GM23248 (cell line): ENCODE results near the gene KBTBD8. TPM values are rescaled to one million over a fixed set of nuclear protein-coding genes. Genes with fewer than 3 reads are reported as not detected.

Source experiments
- DNase-seq: peaks from one replicate; pipeline ENCODE4 v3.0.0-alpha.2; 2015
- H2AFZ ChIP-seq: fragments of 200-600 bp; sonication (generic); 2 replicates; pipeline ENCODE4 v1.6.1; 2016; ENCODE audit warnings: antibody characterized with exemption
- H3F3A ChIP-seq: fragments of 200-600 bp; sonication (generic); 2 replicates; pipeline ENCODE4 v1.6.1; 2016; ENCODE audit warnings: mild to moderate bottlenecking, antibody characterized with exemption, mixed run types; ENCODE audit not compliant: insufficient read depth
- H3K27ac ChIP-seq: fragments of 200-600 bp; sonication (generic); 2 replicates; pipeline ENCODE4 v1.5.1; 2016; ENCODE audit warnings: mild to moderate bottlenecking
- H3K27me3 ChIP-seq: fragments of 200-600 bp; sonication (generic); replicated peaks from 2 replicates; pipeline ENCODE4 v1.6.1; 2016; ENCODE audit warnings: mild to moderate bottlenecking; ENCODE audit not compliant: insufficient read depth
- H3K36me3 ChIP-seq: fragments of 200-600 bp; sonication (generic); 2 replicates; pipeline ENCODE4 v1.6.1; 2016; ENCODE audit warnings: low read depth, mild to moderate bottlenecking
- H3K4me1 ChIP-seq: fragments of 200-600 bp; sonication (generic); 2 replicates; pipeline ENCODE4 v1.6.1; 2016; ENCODE audit warnings: mild to moderate bottlenecking; ENCODE audit not compliant: insufficient read depth
- H3K4me2 ChIP-seq: fragments of 200-600 bp; sonication (generic); one replicate; pipeline ENCODE4 v1.6.1; 2016; ENCODE audit warnings: mild to moderate bottlenecking; ENCODE audit not compliant: unreplicated experiment
- H3K4me3 ChIP-seq: fragments of 200-600 bp; sonication (generic); 2 replicates; pipeline ENCODE4 v1.5.1; 2016; ENCODE audit warnings: mild to moderate bottlenecking
- H3K79me2 ChIP-seq: fragments of 200-600 bp; sonication (generic); 2 replicates; pipeline ENCODE4 v1.6.1; 2016; ENCODE audit warnings: mild to moderate bottlenecking; ENCODE audit not compliant: insufficient read depth
- H3K9ac ChIP-seq: fragments of 200-600 bp; sonication (generic); 2 replicates; pipeline ENCODE4 v1.6.1; 2016; ENCODE audit warnings: mild to moderate bottlenecking
- H3K9me2 ChIP-seq: fragments of 200-600 bp; sonication (generic); 2 replicates; pipeline ENCODE4 v1.6.1; 2016; ENCODE audit warnings: mixed run types, mild to moderate bottlenecking, moderate library complexity; ENCODE audit not compliant: insufficient read depth
- H3K9me3 ChIP-seq: fragments of 200-600 bp; sonication (generic); one replicate; pipeline ENCODE4 v1.6.1; 2017; ENCODE audit warnings: low read depth
- H4K20me1 ChIP-seq: fragments of 200-600 bp; sonication (generic); 2 replicates; pipeline ENCODE4 v1.6.0; 2016; ENCODE audit not compliant: insufficient read depth
- EZH2 ChIP-seq: fragments of 200-600 bp; sonication (generic); IDR thresholded peaks from 2 replicates; pipeline ENCODE4 v1.6.1; 2018; ENCODE audit warnings: antibody characterized with exemption, mild to moderate bottlenecking; ENCODE audit not compliant: insufficient read depth, poor library complexity, severe bottlenecking
- EZH2phosphoT487 ChIP-seq: fragments of 200-600 bp; sonication (generic); IDR thresholded peaks from 2 replicates; pipeline ENCODE4 v1.6.1; 2018; ENCODE audit warnings: antibody characterized with exemption, moderate library complexity, mild to moderate bottlenecking, low read depth; ENCODE audit not compliant: insufficient read depth
- WGBS, 2 experiments: methylation state at CpG; one replicate each; pipeline ENCODE4 v1.1.6; 2015 to 2017; ENCODE audit warnings: low lambda C conversion rate in 2 of 2, low coverage in 1 of 2; ENCODE audit errors: missing lambda C conversion rate in 2 of 2; 5-methylcytosine and 5-hydroxymethylcytosine counted together
- in situ Hi-C: fragments of 300-500 bp; cut with MboI; formaldehyde crosslinking; loops from 2 replicates; pipeline ENCODE4 v1.15.0; 2020
- polyA plus RNA-seq: library from polyadenylated mRNA; unstranded; fragments of >200 nt; fragmentation: Nextera tagmentation; extraction: Ambion mirVana; gene quantifications from 2 replicates; pipeline ENCODE4 v1.2.1, GENCODE V29; 2016
- total RNA-seq: library from RNA; depleted of rRNA; stranded (reverse); fragments of >200 nt; shearing (Covaris generic); gene quantifications from 2 replicates; pipeline ENCODE4 v1.2.3, GENCODE V29; 2014

KBTBD8 gene
- total and polyA plus RNA-seq, 2 experiments from 2014 or later: 0.26 to 0.86 TPM

DNA sequence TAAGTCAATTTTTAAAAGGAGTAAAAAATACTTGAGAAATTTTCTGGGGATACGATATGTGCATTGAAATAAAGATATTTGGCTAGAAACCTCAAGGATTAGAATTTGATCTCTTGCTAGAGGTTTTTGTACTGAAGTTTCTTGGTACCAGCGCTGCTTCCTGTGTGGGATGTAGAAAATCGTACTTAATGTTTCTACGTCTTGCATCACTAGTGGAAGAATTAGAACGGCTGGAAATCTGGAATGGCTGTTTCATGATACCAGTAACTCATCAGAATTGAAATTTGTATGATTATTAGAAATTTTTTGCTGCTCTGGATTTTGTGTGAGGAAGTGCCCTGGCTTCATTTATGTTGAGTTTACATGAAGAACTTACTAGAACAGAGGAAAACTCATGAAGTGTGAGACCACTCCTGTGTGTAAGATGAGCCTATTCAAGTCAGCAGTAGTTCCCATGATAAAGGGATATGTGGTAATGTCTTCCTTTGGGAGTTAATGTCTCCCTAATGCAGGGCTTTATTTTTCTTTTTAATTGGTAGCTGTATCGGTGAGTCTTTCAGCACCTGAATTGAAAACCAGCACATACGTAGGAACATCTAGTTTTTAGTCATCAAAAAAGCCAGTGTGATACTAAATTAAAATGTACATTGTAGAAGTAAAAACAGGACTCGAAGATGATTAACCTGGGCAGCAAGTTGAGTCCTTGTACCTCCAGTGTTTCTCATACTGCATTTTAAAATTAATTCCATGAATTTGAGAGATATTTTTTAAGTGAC lies 3.2 kb downstream of the KBTBD8 start:
- Histone ChIP-seq H3K9ac (no peak overlapping the region), H3K9me3 (no peaks in the 10 kb centered on the region), H3K4me2 (no peak overlapping the region), H2AFZ (no peak overlapping the region), H3K4me3 (no peak overlapping the region), H3K27me3 (no peaks in the 10 kb centered on the region), H3K4me1 (peaks cover 8% of the 10 kb centered on the region; the same call in 1 of the 2 replicates), H3K9me2 (no peaks in the 10 kb centered on the region), H3K79me2 (no peaks in the 10 kb centered on the region), H3K36me3 (no peaks in the 10 kb centered on the region), H3F3A (0 out of 2 replicates have a peak, but pooled peaks cover 3% of the 10 kb centered on the region), H4K20me1 (no peaks in the 10 kb centered on the region), H3K27ac (no peak overlapping the region)
- DNase-seq: no peak
- WGBS, 2 experiments: 85 to 86% methylated on average over 8 of the region's 8 CpGs
- in situ Hi-C loops: no loop called here
- TF ChIP-seq EZH2 (no peak), EZH2phosphoT487 (no peak)

DNA sequence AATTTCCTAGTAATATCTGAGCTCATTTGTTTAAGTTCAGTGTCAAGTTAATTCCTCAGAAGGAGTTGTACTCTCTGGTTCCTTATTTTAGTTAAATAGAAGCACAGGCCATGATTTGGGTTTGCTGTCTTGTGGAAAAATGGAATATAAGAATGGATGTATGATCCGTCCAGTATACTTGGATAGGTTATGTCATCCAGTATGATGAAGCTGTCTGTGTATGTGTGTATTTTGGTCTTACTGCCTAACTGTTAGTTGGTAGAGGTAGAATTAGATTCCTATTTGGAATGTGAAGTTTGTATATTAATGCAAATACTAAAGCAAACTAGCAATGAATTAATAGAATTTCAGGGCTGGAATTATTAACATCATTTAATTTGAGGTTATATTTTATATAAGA lies 7.9 kb downstream of the KBTBD8 start:
- 98 to 100% methylated on average over 1 of the region's 1 CpG for WGBS, 2 experiments

DNA sequence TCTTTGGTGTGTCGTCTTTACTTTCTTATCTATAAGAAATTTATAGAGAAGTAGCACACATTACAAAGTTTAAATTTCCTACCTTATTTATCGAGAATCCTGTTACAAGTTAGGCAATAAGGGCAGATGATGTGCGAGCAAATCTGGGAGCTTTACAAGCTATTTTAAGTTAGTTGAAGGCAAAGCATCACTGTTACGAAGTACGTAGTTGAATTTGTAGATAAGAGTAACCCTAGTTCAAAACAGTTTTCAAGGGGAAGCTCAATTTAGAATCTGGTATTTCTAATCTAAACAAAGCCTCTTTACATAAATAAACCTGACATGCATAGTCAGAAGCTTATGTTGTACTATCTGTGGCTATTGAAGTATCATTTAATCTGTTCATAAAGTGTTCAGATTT lies 8.4 kb downstream of the KBTBD8 start:
- H3K27ac ChIP-seq: no peak overlapping the region
- no peaks in the 10 kb centered on the region for H3F3A ChIP-seq
- DNase-seq: no peak
- no peaks in the 10 kb centered on the region for H4K20me1 ChIP-seq
- in situ Hi-C loops: no loop called here
- H3K27me3 ChIP-seq: no peaks in the 10 kb centered on the region
- H3K4me3 ChIP-seq: no peak overlapping the region
- H3K9me2 ChIP-seq: no peaks in the 10 kb centered on the region
- H3K4me1 ChIP-seq: no peaks in the 10 kb centered on the region
- no peaks in the 10 kb centered on the region for H3K79me2 ChIP-seq
- H3K9me3 ChIP-seq: no peaks in the 10 kb centered on the region
- H3K4me2 ChIP-seq: no peak overlapping the region
- no peaks in the 10 kb centered on the region for H3K36me3 ChIP-seq
- no peak overlapping the region for H2AFZ ChIP-seq
- no peak for TF ChIP-seq EZH2phosphoT487
- TF ChIP-seq EZH2: no peak
- H3K9ac ChIP-seq: no peak overlapping the region
- 90 to 94% methylated on average over 5 of the region's 5 CpGs for WGBS, 2 experiments

More for the DNA sequence above, 7.9 kb downstream of the KBTBD8 start:
- Histone ChIP-seq H3K4me3 (no peak overlapping the region), H3K79me2 (no peaks in the 10 kb centered on the region), H3K4me2 (no peak overlapping the region), H3K27ac (no peak overlapping the region), H3K27me3 (no peaks in the 10 kb centered on the region), H3K9ac (no peak overlapping the region), H3F3A (no peaks in the 10 kb centered on the region), H3K9me2 (no peaks in the 10 kb centered on the region), H3K4me1 (no peaks in the 10 kb centered on the region), H3K9me3 (no peaks in the 10 kb centered on the region), H4K20me1 (no peaks in the 10 kb centered on the region), H2AFZ (no peak overlapping the region), H3K36me3 (no peaks in the 10 kb centered on the region)
- in situ Hi-C loops: no loop called here
- TF ChIP-seq EZH2phosphoT487 (no peak), EZH2 (no peak)
- DNase-seq: no peak

DNA sequence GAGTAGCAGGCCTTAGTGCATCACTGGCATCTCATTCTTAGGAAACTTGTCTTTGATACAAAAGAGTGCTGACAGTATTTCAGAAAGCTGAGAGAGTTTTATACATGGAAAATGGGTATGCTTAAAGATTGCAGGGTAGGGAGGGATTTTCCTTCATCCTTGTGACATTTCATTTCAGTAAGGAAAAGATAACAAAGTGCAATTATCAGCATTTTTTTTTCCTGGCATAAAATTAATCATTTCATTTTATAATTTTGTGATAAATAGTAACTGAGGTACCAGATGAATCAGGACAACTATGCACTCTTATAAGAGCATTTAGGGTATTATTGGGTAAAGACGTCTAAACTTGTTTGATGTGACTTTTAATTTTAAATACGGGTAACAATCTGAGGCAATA lies 10.3 kb downstream of the KBTBD8 start:
- Histone ChIP-seq H3K27ac (no peak overlapping the region), H3K4me2 (no peak overlapping the region), H4K20me1 (no peaks in the 10 kb centered on the region), H3K9me2 (no peaks in the 10 kb centered on the region), H3K4me1 (no peaks in the 10 kb centered on the region), H3F3A (no peaks in the 10 kb centered on the region), H3K27me3 (no peaks in the 10 kb centered on the region), H3K79me2 (no peaks in the 10 kb centered on the region), H3K9ac (no peak overlapping the region), H3K9me3 (no peaks in the 10 kb centered on the region), H3K4me3 (no peak overlapping the region), H2AFZ (no peak overlapping the region), H3K36me3 (no peaks in the 10 kb centered on the region)
- in situ Hi-C loops: no loop called here
- TF ChIP-seq EZH2phosphoT487: no peak
- TF ChIP-seq EZH2: no peak
- DNase-seq: no peak
- WGBS, 2 experiments: 93 to 99% methylated on average over 2 of the region's 2 CpGs
